NK-92 (cell line): ENCODE data around the gene GPR35.

Experiments used
- DNase-seq: peaks from one replicate; lab custom pipeline; 2025; ENCODE audit not compliant: unreplicated experiment; lab: John Stamatoyannopoulos, UW

Gene GPR35

DNA sequence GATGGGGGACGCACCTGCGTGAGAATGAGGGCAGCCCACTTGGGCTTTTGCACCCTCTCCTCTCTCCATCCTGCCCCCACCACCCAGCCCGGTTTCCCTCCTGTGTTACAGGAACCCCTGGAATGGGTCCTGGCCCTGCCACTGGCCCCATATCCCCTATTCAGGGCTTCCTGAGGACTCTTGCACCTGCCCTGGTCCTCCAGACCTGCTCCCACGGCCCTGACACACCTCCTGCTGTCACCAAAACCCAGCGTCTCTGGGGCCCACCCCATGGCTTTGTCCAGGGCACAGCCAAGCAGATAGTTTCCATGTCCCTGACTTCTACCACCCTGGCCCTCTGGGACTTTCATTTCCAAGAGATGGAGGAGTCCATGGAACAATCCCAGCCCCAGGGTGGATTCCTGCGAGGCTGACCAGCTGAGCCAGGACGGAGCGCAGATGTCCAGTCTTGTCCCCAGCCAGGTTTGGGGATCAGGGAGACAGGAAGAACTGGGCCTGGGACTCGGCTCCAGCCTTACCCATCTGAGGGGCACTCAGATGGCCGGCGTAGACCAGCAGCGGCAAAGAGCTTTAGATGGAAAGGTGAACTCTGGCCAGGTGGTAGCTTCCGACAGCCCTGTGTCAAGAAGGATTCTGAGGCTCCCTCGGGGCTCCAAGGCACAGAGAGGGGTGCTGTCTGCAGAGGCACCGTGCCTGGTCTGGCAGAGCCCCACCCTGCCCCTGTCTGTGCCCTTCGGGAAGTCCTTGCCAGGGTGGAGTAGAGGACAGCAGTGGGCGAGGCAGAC, 12.0 kb downstream of the GPR35 start:
- DNase-seq, result no peak

DNA sequence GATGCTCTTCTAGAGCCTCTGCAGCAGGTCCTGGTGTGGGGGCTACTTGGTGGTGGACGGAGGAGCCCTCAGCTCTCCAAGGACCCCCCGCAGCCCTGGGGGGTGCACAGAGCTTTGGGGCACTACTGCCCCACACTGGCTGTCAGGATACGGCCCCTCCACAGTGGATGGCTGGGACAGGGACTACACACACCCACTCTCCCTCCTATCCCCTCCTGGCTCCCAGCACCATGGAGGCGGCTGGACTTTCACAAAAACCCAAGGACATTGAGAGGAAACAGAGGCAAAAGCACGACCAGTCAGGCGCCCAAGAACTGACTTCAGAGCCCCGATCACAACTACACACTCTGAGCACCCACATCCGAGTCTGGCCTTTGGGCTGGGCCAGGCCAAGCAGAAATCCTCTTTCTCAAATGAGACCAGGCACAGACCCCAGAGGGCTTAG, 12.6 kb downstream of the GPR35 start:
- DNase-seq, result no peak

DNA sequence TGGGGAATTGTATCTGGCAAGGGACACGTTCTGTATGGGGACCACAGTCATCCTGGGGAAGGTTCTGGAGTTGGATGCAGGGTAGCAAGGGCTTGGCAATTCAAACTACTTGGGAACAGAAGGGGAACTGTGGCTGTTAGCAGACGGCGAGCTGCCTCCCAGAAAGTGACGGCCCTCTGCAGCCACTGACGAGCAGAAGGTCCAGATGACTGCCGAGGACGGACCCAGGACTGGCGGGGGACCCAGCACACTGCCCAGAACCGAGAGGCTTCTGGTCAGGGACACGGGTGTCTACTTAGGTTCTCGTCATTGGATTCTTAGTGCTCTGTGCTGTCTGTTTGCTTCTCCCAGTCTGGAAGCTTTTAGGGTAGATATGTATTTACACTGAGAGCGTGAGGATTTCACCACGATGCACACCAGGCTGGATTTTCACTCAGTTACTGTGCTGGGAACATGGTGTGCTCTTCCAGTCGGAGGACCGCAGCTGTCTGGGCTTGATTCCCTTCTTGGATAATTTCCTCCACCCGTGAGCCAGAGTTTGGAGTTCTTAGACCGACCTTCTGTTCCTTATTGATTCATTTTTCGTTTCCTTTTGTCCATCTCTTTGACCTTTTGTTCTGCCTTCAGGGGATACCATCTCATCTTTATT, 13.4 kb downstream of the GPR35 start:
- DNase-seq, result no peak

DNA sequence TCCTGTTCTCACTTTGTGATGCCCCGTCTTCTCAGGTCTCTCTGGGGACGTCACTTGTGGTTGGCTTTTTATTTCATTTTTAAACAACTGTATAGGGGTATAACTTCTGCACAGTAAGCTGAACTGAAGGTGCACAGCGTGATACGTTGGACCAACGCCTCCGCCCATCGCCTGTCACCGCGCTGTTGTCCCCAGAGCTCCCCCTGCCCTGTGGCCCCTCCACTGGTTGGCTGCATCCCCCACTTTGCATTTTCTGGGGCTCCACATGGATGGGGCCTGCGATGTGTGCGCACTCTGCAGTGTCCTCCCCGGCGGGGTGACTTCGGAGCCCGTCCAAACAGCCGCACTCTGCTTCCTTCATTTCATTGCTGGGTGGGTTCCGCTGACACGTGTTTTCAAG, 14.3 kb downstream of the GPR35 start:
- DNase-seq, result no peak

DNA sequence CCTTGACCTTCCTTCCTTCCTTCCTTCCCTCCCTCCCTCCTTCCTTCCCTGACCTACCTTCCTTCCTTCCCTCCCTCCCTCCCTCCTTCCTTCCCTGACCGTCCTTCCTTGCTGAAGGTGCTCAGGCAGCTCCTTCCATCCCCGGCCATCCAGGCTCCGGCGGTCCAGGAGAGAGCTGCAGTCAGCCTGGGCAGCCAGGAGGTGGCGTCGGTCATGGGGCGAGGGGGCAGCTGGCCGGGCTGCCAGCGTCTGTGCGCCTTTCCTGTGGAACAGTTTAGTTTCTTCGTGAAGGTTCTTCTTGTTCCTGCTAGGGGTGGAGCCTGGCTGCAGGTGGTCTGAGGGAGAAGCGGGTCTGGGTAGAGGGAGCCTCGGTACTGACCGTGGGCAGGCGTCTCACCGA, 15.7 kb downstream of the GPR35 start:
- DNase-seq, result no peak

DNA sequence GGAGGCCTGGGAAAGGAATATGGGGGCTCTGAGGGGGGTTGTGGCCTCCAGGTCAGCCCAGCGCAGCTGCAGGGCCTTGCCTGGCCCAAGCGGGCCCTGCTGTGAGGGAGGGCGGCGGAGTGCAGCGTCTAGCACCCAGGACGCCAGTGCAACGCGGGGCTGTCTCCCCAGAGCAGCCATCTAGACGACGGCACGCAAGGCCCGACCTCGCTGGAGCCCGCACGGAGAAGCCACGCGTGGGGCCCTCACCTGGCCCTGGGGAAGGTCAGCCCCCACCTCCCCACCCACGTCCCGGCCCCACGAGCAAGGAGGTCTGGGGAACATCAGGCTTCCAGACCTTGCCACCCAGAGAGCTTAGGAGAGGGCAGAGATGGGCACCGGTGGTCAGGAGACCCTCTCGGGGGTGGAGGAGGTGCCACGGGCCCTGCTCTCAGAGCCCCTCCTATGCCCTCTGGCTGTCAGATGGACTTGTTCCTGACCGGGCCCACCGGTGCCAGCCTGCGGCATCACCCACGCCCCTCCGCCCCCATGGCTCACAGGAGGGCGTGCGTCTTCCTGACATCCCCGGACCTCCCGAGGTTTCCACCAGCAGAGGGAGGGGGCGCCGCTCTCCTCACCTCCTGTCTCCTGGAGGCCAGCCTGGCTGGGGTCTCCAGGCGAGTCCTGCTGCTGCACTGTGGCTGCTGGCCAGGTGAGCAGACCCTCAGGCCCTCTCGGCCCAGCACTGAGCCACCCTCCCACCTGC, 17.0 kb downstream of the GPR35 start:
- DNase-seq, result no peak

DNA sequence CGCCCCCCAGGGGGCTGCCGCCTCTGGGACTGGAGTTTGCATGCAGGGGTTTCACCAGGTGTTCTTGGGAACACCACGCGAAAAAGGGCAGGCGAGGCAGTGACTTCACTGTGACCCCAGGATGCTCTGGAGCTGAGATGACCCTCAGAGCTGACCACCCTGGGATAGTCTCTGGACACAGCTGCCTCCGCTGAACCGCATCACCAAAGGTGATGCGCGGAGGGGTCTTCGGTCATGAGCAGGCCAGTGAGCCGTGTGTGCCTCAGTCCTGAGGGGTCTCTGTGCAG, 17.5 kb downstream of the GPR35 start:
- no peak for DNase-seq

DNA sequence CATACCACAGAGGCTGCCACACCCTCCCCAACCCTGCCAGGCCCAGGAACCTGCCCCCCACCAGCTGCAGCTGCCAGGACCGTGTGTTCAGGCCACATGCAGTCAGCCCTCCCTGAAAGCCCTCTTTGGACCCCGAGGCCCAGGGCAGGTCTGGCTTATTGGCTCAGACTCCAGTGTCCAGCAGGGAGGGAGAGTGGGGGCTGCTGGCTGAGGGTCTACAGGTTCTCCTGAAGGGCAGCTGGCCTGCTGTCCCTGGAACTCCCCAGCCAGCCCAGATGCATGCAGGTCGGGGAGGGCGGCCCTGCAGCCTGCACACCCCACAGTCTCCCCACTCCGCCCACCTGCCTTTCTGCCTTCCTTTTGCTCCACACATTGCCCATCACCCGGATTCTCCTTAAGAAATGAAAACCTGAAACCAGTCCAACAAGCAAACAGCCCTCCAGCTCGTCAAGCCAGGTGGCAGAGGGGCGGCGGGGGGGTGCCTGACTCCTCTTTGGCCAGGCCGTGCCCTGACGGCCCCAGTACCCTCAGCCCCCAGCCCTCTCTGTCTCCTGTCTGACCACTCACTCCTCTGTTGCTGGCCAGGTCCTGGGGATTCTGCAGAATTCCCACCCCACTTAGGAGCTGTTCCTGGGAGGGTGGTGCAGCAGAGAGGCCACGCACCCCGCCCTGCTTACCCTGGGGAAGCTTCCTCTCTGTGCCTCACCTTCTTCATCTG, 18.0 kb downstream of the GPR35 start:
- DNase-seq, result no peak

DNA sequence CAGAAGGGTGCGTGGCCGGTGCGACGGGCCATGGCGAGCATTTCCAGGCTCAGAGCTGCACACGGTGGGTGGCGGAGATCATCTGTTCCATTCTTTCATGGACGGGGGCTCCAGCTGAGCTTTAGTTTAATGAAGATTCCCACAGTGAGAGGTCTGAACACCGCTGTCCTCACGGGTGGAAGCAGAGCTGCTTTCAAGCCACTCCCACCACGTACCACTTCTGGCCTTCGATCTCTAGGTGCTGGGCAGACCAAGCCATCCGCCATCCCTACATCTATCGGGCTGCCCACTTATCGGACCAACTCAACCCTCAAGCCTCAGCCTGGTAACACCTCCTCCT, 18.5 kb downstream of the GPR35 start:
- no peak for DNase-seq

DNA sequence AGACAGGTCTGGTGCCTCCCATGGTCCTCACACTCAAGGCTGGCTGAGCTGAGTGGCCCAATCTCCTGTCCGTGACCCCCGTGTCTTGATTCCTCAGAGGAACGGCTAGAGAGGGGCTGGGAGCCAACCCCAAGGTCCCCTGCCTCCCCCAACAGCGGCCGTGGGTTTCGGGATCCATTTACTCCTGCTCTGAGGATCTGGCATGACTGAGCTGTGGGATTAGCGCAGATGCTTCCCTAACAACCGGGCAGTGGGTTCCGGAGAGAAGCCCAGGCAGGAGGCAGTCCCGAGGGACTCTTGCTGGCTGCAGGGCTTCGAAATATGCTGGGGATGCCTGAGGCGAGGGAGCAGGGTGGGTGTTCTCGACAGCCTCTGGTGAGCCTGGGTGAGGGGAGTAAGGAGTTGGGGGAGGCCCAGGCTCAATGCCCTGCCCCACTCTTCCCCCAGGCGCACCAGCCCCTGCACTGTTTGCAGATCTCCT, 18.9 kb downstream of the GPR35 start:
- no peak for DNase-seq

DNA sequence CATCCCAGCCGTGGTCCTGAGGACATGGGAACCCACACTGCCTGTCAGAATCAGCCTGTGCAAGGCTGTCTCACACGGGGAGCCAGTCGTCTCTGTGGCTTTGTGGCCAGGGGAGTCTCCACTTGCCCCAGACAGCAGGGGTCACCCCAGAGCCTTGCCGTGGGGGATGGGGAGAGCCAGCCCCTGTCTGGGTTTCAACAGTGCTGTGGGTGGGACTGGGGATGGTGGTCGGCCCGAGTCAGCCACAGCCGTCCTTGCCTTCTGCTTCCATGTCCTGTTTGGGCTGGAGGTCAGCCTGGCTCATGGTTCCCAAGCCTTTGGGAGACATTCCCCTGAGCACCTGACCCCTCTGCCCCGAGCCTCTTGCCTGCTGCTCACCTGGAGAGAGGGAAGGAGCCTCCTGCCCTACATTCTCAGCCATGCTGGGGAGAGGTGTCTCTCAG, 19.6 kb downstream of the GPR35 start:
- DNase-seq, result no peak

DNA sequence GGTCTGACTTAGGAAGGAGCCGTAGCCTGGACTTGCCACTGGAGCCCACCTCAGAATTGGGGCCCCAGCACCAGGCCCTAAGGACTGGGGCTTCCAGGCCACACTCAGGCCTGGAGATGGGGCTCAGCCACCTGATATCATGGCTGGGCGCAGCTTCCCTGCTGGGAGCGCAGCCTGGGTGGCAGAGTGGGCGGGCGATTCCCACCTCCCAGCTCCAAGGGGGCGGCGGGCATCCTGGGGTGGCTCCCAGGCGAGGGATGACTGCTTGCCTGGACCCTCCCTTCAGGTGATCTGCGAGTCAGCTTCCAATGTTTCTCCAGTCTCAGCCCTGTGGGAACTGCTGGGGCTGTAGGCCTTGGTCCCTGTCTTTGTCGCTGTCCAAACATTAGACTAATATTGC, 20.1 kb downstream of the GPR35 start:
- no peak for DNase-seq

DNA sequence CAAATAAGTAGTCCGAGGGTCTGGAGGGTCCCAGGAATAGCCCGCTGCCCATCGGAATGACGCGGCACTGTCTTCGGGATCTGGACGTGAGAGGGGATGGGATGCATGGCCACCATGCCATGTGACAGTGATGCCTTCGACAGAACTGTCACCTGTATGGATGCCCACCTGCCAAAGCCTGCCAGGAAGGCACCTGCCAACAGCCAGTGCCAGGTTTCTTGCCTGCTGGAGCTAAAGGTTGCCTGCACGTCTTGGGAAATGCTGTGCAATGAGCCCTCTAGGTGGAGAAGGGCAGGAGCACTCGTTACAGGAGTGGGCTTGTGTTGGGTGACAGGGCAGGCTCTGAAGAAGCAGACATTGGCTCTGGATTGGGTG, 20.5 kb downstream of the GPR35 start:
- DNase-seq, result no peak

DNA sequence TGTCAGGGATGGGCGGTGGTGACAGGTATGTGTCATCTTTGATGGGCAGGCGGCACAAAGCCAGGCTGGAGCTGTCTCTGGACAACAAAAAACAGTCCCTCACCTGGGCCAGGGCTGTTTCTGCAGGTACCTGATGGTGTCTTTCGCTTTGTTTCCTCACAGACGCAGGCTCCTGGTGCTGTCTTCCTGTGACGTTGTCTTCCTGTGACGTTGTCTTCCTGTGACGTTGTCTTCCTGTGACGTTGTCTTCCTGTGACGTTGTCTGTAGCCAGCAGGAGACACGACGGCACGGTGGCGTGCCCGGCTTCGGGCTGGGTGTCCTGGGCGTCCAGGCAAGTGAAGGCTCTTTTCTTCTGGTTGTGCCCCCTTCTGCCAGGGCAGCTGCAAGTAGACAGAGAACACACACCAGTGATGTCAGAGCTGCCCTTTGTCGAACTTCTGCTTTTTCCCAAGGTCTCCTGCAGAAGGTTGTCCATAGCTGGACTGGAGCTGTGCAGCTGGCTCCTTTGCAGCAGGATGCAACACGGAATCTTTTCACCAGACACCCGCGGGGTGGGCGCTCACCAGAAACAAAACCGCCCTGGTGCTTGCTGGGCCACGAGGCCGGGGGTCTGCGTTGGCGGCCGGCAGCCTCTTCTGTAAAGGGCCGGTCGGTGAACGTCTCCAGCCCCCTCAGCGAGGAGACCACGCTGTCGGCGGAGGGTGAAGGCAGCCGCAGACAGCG, 21.1 kb downstream of the GPR35 start:
- no peak for DNase-seq

DNA sequence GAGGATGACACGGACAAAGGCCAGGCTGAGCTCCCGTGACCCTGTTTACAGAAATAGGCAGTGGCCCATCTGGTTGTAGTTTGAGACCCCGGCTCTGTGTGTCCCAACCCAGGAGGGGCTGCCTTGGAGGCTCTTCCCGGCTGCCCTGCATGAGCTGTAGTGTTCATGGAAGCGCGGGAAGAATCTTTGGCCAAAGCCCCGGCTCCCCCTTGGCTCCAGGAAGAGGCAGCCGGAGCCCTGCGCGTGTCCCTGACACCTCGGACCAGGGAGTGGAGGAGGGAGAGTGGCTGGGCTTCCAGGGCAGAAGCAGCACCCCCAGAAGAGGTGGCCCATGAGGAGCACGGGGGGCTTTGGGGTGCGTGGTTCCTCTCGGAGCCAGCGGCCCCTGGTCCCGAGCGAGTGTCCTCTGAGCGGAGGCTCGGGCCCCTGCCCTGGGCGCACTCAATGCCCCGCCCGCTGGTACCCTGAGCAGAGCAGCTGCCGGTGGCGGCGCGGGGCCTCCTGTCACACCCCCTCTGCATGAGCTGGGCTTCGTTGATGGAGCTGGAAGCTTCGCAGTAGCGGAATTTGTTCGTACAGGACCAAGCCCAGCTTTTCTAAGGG, 21.7 kb downstream of the GPR35 start:
- DNase-seq, result no peak

DNA sequence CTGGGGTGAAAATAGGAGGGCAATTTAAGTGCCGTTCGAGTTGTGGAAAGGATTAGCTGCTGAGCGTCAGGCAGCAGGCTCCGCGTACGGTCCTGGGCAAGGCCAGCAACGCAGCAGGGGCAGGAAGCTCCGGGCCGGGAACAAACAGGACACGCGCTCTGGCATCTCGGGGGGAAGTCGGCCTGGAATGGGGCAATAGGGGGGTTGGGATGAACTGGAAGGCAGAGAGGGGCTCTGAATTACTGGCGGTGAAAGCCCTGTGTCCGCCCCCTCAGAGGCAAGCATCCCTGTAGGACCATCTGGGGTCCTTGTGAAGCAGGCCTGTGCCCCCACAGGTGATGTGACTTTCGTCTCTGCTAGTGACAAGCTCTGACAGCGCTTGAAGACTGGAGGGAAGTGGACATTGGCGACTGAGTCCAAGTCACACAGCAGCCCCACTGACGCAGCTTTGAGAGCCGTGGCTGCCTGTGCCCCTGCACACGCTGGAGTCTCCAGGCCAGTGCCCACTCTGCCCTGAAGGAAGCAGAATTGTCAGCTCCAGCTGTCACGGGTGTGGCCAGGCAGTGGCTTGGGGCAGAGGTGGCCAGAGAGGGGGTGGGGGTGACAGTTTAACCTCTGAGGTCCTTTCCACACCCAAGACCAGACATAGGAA, 22.3 kb downstream of the GPR35 start:
- no peak for DNase-seq

DNA sequence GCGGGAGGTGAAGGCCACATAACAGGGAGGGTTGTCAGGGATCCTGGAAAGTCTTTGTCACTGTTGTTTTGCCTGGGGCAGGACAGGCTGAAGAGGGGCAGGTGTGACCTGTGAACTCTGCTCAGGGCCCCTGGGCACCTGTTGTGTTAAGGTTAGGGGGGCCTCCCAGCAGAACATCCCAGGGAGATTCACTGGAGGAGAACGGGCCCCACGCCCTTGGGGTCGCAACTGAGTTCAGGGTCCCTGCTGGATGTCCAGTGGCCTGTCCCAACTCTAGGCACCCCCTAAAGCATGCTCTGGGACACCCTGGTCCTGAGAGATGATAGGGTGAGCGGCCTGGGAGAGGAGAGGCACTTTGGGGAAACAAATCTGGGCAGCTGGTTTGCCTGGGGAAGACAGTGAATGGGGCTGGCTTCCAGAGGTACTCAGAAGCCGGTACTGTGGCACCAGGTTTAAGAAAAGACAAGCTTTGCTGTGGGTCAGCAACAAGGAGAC, 22.9 kb downstream of the GPR35 start:
- no peak for DNase-seq

DNA sequence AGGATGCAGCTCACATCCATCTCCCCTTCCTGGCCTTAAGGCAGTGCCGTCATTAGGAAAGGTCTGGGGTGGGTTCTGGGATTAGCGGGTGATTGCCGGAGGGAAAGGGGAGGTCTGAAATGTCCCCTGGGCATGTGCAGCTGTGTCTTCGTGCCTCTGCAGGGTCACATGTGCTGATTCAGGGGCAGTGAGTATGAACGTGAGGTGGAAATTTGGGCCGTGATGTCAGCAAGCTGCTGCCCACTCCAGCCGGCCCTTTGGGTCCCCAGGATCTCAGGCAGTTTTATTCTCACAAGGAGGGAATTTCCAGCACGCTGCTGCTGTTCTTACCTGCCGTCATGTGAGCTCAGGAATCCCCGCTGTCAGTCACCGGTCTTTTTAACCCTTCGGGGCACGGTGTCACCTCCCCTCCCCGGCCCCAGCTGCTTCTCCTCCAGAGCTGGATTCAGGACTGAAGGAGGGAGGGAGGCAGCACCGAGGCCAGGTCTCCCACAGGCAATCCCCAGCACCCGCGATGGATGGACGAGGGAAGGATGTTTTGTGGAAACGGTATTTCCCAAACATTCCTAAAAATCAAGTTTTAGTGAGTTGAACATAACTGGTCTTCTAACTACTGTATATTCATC, 23.5 kb downstream of the GPR35 start:
- DNase-seq, result no peak

DNA sequence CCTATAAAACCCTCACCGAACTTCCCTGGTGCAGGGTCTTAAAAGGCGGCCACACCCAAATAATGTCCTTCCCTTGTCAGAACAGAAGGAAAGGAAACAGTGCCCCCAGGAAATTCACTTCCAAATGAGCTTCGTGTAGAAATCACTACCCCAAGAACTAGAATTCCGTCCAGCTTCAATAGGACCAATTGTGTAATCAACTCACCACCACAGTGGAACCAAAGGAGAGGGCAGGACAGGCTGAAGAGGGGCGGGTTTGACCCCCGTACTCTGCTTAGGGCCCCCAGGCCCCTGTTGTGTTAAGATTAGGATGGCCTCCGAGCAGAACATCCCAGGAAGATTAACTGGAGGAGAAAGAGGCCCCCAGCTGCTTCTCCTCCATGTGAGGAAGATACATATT, 24.1 kb downstream of the GPR35 start:
- DNase-seq, result no peak
